ENCODE results near the gene CCDC24.

Gene CCDC24

DNA sequence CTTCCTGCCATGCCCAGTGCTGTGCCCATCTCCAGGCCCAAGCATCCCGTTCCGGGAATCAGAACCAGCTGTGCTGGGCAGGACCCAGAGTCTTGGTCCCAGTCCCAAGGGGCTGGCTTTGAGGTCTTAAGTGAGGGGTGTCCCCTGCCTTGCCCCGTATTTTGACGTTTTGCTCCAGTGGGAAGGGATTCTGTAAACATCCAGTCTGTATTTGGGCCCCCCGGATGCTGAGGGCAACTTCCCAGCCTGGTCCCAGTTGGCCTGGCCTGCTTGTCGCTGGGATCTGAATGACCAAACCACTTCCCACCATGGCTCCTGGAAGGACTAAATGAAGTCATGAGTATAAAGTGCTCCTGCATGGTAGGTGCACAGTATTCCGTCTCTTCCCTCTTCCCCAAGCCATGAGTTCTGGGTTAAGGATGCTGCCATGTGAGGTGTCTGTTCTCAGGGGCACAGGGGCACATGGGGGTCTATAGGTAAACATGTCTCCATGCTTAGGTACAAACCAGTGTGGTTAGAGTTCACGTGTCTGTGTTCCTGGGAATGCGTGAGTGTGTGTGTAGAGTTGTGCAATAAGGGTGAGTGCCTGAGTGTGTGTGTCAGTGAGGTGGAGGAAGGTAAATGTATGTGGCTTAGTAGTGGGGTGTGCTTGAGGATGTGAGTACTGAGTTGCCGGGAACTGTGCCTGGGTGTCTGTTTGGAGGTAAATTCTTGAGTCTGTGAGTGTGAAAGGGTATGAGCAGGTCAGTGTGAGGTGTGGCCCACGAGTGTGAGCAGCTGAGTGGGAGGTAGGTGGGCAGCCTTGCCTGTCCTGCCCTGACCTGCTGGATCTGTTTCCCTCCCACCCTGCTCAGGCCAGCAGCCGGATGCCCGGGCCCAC lies 10.9 kb upstream of the CCDC24 start:
- no peak for DNase-seq (ENCODE audit: low read depth in 3 of 3, low spot score in 1 of 3)

DNA sequence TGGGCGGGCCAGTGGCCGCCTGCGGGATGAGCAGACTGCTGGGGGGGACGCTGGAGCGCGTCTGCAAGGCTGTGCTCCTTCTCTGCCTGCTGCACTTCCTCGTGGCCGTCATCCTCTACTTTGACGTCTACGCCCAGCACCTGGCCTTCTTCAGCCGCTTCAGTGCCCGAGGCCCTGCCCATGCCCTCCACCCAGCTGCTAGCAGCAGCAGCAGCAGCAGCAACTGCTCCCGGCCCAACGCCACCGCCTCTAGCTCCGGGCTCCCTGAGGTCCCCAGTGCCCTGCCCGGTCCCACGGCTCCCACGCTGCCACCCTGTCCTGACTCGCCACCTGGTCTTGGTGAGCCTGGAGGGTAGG lies 10.3 kb upstream of the CCDC24 start:
- DNase-seq (ENCODE audit: low read depth in 3 of 3, low spot score in 1 of 3): no peak

- DNase-seq (ENCODE audit: low read depth in 3 of 3, low spot score in 1 of 3): no peak
These were observed 9.8 kb upstream of the CCDC24 start for GRCh38 chr1:43981636-43982035.

DNA sequence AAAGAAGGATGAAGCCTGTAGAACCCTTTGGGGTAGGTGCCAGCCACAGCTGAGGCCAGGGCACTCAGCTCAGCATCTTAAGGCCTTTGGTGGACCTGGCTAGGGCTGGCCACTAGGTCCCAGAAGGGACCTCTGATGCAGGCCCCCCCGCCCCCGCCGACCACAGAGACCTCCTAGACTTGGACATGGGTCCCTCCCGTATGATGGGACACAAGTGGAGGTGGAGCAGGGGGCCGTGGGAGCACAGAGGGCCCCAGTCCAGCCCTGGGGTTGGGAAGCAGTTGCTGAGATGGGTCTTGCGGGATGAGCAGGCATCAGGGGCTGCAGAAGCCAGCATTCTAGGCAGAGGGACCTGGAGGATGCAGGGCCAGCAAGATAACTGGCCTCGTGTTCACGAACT lies 9.2 kb upstream of the CCDC24 start:
- no peak for DNase-seq (ENCODE audit: low read depth in 3 of 3, low spot score in 1 of 3)

DNA sequence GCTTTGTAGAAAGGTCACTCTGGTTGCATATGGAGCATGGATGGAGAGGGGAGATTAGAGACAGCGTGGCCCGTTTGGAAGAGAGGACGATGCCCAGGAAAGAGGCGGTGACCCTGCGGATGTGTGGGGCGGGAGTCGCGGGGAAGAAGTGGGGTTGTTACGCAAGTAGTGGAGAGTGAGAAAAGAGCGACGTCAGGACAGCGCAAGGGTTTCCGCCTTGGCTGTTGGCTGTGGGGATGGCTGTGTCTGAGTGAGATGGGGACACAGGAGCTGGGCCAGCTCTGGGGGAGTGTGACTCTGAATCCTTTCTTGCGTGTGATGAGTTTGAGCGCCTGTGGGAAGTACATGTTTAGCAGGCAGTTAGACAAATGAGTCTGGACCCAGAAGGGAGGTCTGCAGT lies 8.6 kb upstream of the CCDC24 start:
- DNase-seq (ENCODE audit: low read depth in 3 of 3, low spot score in 1 of 3): no peak

DNA sequence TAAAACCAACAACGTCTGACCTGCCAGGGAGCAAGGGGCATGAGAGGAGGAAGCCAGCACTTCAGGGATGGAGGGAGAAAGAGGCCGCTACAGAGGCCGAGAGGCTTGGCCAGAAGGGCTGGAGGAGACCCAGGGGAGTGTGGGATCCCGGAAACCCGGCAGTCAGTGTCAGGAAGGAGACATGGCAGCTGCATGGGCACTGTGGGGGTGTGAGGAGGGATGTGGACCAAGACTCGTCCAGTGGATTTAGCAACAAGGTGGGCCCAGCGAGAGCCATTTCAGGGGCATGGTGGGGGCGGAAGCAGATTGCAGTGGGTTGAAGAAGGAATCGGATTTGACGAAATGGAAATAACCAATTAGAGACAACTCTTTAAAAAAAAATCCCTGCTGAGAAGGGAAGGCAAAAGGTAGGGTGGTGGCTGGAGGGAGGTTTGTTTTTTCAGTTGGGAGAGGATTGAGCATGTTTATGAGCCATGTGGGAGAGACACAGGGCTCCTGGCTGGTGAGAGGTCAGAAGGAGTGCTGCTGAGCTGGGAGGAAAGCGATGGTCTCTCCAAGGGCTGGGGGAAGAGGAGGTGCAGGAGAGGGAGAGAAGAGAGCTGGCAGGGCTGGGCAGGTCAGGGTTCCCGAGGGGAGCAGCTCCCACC lies 8.0 kb upstream of the CCDC24 start:
- DNase-seq (ENCODE audit: low read depth in 3 of 3, low spot score in 1 of 3): no peak

DNA sequence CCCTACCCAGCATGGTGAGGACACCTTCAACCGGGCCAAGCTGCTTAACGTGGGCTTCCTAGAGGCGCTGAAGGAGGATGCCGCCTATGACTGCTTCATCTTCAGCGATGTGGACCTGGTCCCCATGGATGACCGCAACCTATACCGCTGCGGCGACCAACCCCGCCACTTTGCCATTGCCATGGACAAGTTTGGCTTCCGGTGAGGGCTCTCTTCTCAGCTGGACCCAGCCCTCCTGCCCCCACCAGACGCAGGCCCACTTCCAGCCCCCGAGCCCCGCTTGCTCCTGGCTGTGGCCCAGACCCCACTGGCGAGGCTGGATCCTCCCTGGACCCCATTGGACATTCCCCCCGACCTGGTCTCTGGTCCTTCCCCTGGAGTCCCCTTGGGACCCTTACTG lies 6.5 kb upstream of the CCDC24 start:
- DNase-seq (ENCODE audit: low read depth in 3 of 3, low spot score in 1 of 3): no peak

DNA sequence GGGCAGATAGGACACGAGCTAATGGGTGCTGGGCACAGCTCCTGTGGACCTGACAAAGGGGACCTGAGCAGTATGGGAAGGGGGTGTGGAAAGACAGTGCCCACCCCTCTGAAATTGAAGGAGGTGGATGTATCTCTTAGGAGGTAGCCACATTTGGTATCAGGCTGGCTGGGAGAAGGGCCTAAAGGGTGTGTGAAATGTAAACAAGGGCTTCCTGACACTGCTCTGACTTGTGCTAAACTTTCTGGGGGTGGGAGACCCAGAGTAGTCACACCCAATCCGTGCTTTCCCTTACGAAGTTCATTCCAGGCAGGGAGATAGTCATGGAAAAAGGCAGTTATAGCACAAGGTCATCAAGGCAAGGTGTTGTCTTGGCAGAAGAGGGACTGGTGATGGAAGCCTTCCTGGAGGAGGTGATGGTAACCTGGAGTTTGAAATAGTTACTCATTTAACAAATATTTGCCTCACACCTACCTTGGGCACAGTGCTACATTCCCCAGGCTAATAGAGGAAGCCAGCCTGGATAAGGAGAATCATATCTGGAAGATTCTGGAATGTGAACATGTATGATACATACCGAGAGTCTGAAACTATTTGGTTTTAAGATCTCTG lies 5.3 kb upstream of the CCDC24 start:
- no peak for DNase-seq (ENCODE audit: low read depth in 3 of 3, low spot score in 1 of 3)

DNA sequence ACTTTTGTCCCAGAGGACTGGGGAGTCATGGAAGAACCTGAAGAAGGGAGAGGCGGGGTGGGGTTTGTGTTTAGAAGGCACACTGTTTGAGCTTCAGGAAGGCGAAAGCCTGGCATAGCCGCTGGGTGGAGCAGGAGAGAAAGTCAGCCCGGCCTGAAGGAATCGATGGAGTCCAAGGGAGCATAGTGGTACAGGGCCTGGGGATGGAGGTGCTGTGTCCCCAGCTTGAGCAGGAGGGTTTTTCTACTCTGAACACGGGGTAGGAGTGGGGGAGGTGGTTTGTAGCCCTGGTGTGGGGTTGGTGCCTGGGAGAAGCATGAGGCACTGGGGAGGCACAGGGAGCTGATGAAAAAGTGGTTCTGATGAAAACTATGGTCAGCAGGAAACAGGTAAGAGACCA lies 4.7 kb upstream of the CCDC24 start:
- no peak for DNase-seq (ENCODE audit: low read depth in 3 of 3, low spot score in 1 of 3)

GRCh38 chr1:43987159-43987902 lies 4.1 kb upstream of the CCDC24 start:
- no peak for DNase-seq (ENCODE audit: low read depth in 3 of 3, low spot score in 1 of 3)

- DNase-seq (ENCODE audit: low read depth in 3 of 3, low spot score in 1 of 3): no peak
These were observed 864 bp upstream of the CCDC24 start for GRCh38 chr1:43990271-43991199.

DNA sequence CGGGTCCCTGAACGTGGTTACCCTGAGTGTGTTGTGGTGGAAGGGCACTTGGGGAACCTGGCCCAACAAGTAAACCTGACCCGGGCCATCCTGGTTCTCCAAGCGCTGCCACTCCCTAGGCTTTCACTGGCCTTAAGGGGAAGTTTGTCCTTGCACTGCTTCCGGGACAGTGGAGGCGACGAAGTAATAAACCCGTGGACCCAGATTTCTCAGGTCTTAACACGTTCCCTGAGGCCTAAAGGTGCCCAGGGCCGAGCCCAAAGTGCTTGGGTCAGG lies 261 bp upstream of the CCDC24 start:
- DNase-seq (ENCODE audit: low read depth in 3 of 3, low spot score in 1 of 3): no peak

DNA sequence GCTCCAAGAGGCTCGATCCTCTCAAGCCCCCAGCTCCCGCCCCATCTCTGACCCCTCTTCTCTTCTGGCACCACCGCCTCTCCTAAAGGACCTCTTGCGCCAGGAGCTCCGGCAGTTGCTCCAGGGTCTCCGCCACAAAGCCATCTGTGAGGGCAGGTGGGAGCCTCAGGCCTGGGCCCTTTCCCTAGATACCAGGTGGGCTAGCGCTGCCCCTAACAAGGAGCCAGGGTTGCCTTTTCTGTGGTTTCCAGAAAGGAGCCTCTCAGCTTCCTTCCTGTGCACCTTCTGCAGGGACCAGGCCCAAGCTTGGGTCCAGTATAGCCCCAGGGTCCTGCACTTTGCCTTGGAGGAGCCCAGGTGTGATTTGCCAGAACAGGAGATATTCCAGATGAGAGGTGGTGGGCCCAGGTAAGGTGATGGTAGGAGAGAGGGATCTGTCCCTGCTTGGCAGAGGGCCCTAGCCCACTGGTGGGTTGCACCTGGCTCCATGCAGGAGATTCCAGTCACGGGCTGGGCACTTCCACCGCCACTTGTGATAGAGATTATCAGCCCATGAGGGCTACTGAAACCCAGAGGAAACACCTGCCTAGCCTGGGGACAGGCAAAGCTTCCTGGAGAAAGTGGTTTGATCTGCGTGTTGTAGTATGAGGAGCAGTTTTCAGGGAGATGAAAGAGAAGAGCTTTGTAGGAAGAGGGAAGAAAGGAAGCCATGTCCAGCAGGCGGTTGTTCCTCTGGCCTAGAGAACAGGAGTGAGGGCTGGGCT lies 1.0 kb downstream of the CCDC24 start:
- no peak for DNase-seq (ENCODE audit: low read depth in 3 of 3, low spot score in 1 of 3)

GRCh38 chr1:43993206-43993914 lies 2.0 kb downstream of the CCDC24 start:
- no peak for DNase-seq (ENCODE audit: low read depth in 3 of 3, low spot score in 1 of 3)

DNA sequence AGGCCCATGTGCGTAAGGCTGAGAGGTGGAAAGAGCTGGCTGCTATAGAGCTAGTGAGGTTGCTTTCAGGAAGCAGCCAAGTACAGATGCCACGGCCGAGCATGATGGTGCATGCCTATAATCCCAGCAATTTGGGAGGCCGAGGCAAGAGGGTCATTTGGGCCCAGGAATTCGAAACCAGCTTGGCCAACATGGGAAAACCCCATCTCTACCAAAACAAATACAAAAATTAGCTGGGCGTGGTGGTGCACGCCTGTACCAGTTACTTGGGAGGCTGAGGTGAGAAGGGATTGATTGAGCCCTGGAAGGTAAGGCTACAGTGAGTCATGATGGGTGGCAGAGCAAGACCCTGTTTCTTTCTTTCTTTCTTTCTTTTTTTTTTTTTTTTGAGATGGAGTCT lies 2.7 kb downstream of the CCDC24 start:
- DNase-seq (ENCODE audit: low read depth in 3 of 3, low spot score in 1 of 3): no peak

- no peak for DNase-seq (ENCODE audit: low read depth in 3 of 3, low spot score in 1 of 3)
These were observed 3.7 kb downstream of the CCDC24 start for GRCh38 chr1:43994794-43995790.

DNA sequence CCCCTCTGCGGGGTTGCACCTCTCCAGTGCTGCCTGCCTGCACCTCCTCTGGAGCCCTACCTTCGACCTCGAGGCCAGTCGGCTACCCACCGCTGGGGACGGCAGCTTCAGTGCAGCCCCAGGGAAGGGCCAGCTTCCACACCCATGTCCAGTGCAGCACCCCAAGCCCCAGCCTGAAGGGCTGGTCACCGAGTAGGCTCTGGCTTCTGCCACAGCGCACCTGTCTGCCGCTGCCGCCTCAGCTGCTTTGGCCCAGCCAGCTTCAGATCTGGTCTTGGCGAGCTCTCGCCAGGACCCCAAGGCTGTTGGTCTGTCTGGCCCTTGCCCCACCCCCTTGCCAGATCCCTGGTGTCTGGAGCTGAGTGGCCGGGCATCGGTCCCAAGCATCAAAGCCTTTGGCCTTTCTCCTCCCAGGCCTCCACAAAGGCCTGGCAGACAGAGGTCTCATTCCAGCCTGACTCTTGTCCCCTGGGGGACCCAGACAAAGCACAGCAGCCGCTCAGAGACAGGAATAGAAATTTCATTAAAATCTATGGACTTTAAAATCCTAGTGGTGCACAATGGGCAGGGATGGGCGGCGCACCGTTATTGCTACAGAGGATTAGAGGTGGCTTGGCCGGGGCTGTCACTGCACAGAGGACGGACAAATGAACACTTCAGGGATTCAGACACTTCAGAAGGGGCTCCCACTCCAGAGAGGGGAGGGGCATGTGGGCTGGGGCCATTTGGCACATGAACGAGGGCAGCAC lies 4.8 kb downstream of the CCDC24 start:
- no peak for DNase-seq (ENCODE audit: low read depth in 3 of 3, low spot score in 1 of 3)

DNA sequence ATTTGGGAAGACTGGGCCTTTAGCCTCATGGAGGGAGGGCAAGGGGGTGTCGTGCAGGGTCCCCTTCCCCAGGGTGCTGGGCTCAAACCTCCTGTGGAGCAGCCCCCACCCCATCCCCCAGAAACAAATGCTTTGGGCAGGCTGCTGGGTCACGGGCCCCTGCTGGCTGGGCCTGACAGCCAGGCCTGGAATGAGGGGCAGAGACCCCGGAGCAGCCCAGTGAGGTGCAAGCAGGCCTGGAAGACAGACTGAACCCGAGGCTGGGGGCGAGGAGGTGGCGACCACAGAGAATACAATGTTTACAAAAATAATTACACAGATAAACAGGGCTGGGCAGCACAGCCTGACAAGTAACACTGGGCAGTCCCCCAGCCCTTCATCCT lies 5.3 kb downstream of the CCDC24 start:
- no peak for DNase-seq (ENCODE audit: low read depth in 3 of 3, low spot score in 1 of 3)

Data from stimulated activated CD4-positive, alpha-beta T cell treated with anti-CD3 and anti-CD28 coated beads, TNF-alpha, amount 100 ng/mL, for 1 hour (primary cell).